Raji (cell line): ENCODE measurements around the gene HTRA1.

Experiments used
- POLR2A ChIP-seq: IDR thresholded peaks from 2 replicates; pipeline ENCODE4 v1.6.1; 2011; ENCODE audit warnings: low read depth, low read length, control low read depth; ENCODE audit not compliant: insufficient read depth

Gene HTRA1

GRCh38 chr10:122543676-122544445 is 82.5 kb downstream of the HTRA1 start:
- TF ChIP-seq POLR2A, result no peak

- no peak for TF ChIP-seq POLR2A
Observed at GRCh38 chr10:122544493-122544892, 83.1 kb downstream of the HTRA1 start.

GRCh38 chr10:122546242-122546641 is 84.9 kb downstream of the HTRA1 start:
- TF ChIP-seq POLR2A, result no peak

- TF ChIP-seq POLR2A, result no peak
Observed at GRCh38 chr10:122548407-122549085, 87.2 kb downstream of the HTRA1 start.

GRCh38 chr10:122549636-122550035 is 88.3 kb downstream of the HTRA1 start:
- TF ChIP-seq POLR2A, result no peak

- no peak for TF ChIP-seq POLR2A
Observed at GRCh38 chr10:122550427-122550826, 89.1 kb downstream of the HTRA1 start.

GRCh38 chr10:122550983-122551382 is 89.6 kb downstream of the HTRA1 start:
- no peak for TF ChIP-seq POLR2A

- TF ChIP-seq POLR2A, result no peak
Observed at GRCh38 chr10:122551450-122551849, 90.1 kb downstream of the HTRA1 start.

GRCh38 chr10:122553341-122553740 is 92.0 kb downstream of the HTRA1 start:
- TF ChIP-seq POLR2A, result no peak

GRCh38 chr10:122554131-122555036 is 93.0 kb downstream of the HTRA1 start:
- TF ChIP-seq POLR2A, result no peak

GRCh38 chr10:122555442-122555841 is 94.1 kb downstream of the HTRA1 start:
- no peak for TF ChIP-seq POLR2A

- TF ChIP-seq POLR2A, result no peak
Observed at GRCh38 chr10:122557516-122557915, 96.2 kb downstream of the HTRA1 start.

GRCh38 chr10:122558452-122558851 is 97.1 kb downstream of the HTRA1 start:
- no peak for TF ChIP-seq POLR2A

- no peak for TF ChIP-seq POLR2A
Observed at GRCh38 chr10:122559228-122559627, 97.9 kb downstream of the HTRA1 start.

GRCh38 chr10:122560279-122560804 is 99.0 kb downstream of the HTRA1 start, which contains the start of gene DMBT1:
TSS of gene DMBT1 (plus strand) at chr10:122560754. CDS start at chr10:122560771, 17 bp downstream.
- no peak for TF ChIP-seq POLR2A
